Measurements from ENCODE around the gene NOP14. TPM values are rescaled to one million over a fixed set of nuclear protein-coding genes. Genes with fewer than 3 reads are reported as not detected.

NOP14 gene
- total RNA-seq, 1 experiment from 2014 or later, result 50.1 TPM

DNA sequence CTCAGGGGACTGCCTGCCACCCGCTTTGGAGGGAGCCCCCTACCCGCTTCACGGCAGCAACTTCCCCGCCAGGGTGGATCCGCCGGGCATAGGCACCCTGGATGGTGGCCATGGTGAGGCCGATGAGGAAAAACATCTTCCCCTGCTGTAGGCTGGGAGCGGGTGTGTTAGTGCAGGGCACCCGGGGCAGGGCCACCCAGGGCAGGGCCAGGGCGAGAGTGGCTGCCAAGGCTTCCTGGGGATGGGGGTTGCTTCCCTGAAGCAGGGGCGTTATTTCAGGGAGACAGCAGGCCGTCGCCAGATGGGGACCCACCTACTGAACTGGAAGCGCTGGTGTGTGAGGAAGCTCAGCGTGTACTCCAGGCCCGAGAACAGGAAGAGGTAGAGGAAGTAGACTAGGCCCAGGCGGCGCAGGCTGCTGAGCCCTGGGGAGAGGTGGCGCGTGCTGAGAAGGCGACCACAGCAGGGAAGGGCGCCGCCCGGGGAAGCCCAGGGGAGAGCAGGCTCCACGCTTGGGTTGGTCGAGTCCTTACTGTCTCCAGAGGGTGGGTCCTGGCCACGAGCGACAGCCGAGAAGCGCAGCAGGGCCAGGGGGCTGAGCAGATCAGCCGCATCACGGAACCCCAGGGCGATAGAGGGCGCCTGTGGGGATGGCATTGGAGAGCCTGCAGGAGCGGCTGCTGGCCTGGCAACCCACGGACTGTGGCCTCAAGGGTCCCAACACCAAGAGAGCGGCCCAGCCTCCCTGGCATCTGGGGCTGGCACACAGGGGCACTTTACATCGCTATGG is 31.5 kb downstream of the NOP14 start:
- Histone ChIP-seq H2BK5ac (ENCODE audit: insufficient read length, low read length) (no peak overlapping the region), H3K79me2 (ENCODE audit: insufficient read depth, low read length) (no peaks in the 10 kb centered on the region; the same call in 1 of the 2 replicates), H3K23me2 (ENCODE audit: insufficient read length, low read depth, low read length, poor library complexity, severe bottlenecking) (peaks cover 10% of the 10 kb centered on the region), H2BK15ac (ENCODE audit: low read depth, low read length) (no peak overlapping the region), H4K20me1 (ENCODE audit: control insufficient read depth, insufficient read depth, insufficient read length) (peaks cover 2% of the 10 kb centered on the region), H3K56ac (ENCODE audit: insufficient read length, low read depth, low read length) (no peak overlapping the region), H2BK20ac (ENCODE audit: low read depth, low read length, poor library complexity, severe bottlenecking) (no peak overlapping the region), H3T11ph (ENCODE audit: low read length) (no peak overlapping the region), H2AFZ (ENCODE audit: low read length) (no peak overlapping the region), H3K27ac (ENCODE audit: insufficient read length, low read depth, low read length) (no peak overlapping the region), H3K4me1 (ENCODE audit: insufficient read depth, low read length) (no peaks in the 10 kb centered on the region), H2AK5ac (ENCODE audit: insufficient read length, low read length) (no peak overlapping the region), H2BK120ac (ENCODE audit: low read depth, low read length, poor library complexity, severe bottlenecking) (no peak overlapping the region), H3K9me3 (ENCODE audit: control insufficient read depth, low read depth, low read length) (no peaks in the 10 kb centered on the region), H3K18ac (ENCODE audit: insufficient read length, low read depth, low read length) (no peak overlapping the region), H3K79me1 (ENCODE audit: insufficient read depth, low read depth, low read length, poor library complexity, severe bottlenecking) (no peaks in the 10 kb centered on the region), H2BK12ac (ENCODE audit: insufficient read length, low read depth, low read length) (no peak overlapping the region), H3K14ac (ENCODE audit: insufficient read depth, low read length) (no peak overlapping the region), H3K4ac (ENCODE audit: low read depth, low read length) (no peak overlapping the region), H3K9ac (ENCODE audit: extremely low read depth, insufficient read length, low read length) (no peak overlapping the region), H4K8ac (replicated peaks; ENCODE audit: insufficient read length, low read depth, low read length) (no peak overlapping the region), H3K23ac (ENCODE audit: insufficient read length, low read depth, low read length) (no peak overlapping the region), H4K5ac (ENCODE audit: insufficient read length, low read depth, low read length) (no peak overlapping the region), H3K4me2 (ENCODE audit: insufficient read depth, insufficient read length, low read length) (no peak overlapping the region), H3K27me3 (ENCODE audit: insufficient read depth, low read length) (no peaks in the 10 kb centered on the region), H4K91ac (ENCODE audit: insufficient read length, low read depth, low read length) (no peak overlapping the region)
- TF ChIP-seq, protein P1, sequence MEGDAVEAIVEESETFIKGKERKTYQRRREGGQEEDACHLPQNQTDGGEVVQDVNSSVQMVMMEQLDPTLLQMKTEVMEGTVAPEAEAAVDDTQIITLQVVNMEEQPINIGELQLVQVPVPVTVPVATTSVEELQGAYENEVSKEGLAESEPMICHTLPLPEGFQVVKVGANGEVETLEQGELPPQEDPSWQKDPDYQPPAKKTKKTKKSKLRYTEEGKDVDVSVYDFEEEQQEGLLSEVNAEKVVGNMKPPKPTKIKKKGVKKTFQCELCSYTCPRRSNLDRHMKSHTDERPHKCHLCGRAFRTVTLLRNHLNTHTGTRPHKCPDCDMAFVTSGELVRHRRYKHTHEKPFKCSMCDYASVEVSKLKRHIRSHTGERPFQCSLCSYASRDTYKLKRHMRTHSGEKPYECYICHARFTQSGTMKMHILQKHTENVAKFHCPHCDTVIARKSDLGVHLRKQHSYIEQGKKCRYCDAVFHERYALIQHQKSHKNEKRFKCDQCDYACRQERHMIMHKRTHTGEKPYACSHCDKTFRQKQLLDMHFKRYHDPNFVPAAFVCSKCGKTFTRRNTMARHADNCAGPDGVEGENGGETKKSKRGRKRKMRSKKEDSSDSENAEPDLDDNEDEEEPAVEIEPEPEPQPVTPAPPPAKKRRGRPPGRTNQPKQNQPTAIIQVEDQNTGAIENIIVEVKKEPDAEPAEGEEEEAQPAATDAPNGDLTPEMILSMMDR (conservative IDR thresholded peaks at IDR 0.05), result peak; percentile 34; the same call in 1 of the 3 replicates
- no CpG with 5 or more reads among the region's 38 CpGs for WGBS (ENCODE audit: extremely low coverage, insufficient read length, low lambda C conversion rate)
- Mint-ChIP-seq H3K36me3 (ENCODE audit: insufficient read depth in 1 of 3, low read depth in 3 of 3) (peaks cover 26 to 59% (median 48%) of the 10 kb centered on the region in 3 experiments; a peak in 6 of 7 replicates), H3K4me1 (peaks cover 18 to 25% of the 10 kb centered on the region in 2 experiments), H3K27me3 (ENCODE audit: low read depth) (no peaks in the 10 kb centered on the region; the same call in 1 of the 2 replicates), H3K4me3 (peak overlapping the region; percentile 44 to 70; a peak in 2 of 5 replicates), H3K9me3 (no peaks in the 10 kb centered on the region), H3K27ac (0 out of 7 replicates have a peak overlapping the region, but pooled peaks of 1 of the 3 experiments have one; percentile 57)
- DNase-seq, result peak; percentile 71

All from H9 (cell line).